ENCODE data around the gene ATP5ME. TPM values are rescaled to one million over a fixed set of nuclear protein-coding genes. Genes with fewer than 3 reads are reported as not detected.

ATP5ME gene
- total RNA-seq, 1 experiment from 2014 or later: 425 TPM

DNA sequence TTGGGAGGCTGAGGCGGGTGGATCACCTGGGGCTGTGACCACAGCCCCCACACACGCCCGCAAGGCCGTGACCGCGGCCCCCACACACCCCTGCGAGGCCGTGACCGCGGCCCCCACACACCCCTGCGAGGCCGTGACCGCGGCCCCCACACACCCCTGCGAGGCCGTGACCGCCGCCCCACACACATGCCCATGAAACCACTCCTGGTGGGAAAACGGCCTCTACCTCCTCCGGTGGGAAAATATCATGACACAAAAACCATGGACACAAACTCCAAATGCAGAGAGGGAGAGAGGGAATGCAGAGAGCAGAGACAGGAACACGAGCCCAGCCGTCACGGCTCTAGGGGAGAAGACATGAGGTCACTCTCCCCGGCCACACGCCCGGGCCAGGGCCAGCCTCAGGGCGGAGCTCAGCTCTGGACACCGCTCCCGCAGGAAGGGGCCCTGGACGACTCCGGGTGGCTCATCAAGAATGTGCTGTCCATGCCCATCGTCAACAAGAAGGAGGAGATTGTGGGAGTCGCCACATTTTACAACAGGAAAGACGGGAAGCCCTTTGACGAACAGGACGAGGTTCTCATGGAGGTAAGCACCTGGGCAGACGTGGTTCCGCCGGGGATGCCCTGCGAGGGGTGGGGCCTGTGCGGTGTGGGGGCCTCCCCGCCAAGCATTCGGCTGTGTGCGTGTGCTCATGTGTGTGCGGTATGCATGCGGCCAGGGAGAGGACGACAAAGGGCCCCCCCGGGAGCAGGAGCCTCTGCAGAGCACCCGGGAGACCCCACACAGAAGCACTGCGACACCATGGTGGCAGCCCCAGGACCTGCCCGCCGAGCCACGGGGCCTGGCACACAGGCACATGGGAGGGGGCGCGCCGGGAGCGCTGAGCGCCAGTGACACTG is 17.4 kb downstream of the ATP5ME start:
- Histone ChIP-seq H3K27ac (ENCODE audit: insufficient read length, low read depth, low read length) (no peak overlapping the region), H3K9me3 (ENCODE audit: control insufficient read depth, low read depth, low read length) (no peaks in the 10 kb centered on the region), H3K14ac (ENCODE audit: insufficient read depth, low read length) (no peak overlapping the region), H3K18ac (ENCODE audit: insufficient read length, low read depth, low read length) (no peak overlapping the region), H3K4me1 (ENCODE audit: insufficient read depth, low read length) (no peaks in the 10 kb centered on the region), H4K5ac (ENCODE audit: insufficient read length, low read depth, low read length) (no peak overlapping the region), H3K56ac (ENCODE audit: insufficient read length, low read depth, low read length) (no peak overlapping the region), H2BK5ac (ENCODE audit: insufficient read length, low read length) (no peak overlapping the region), H2AK5ac (ENCODE audit: insufficient read length, low read length) (no peak overlapping the region), H2BK20ac (ENCODE audit: low read depth, low read length, poor library complexity, severe bottlenecking) (no peak overlapping the region), H3K79me1 (ENCODE audit: insufficient read depth, low read depth, low read length, poor library complexity, severe bottlenecking) (no peaks in the 10 kb centered on the region), H2BK12ac (ENCODE audit: insufficient read length, low read depth, low read length) (no peak overlapping the region), H4K8ac (replicated peaks; ENCODE audit: insufficient read length, low read depth, low read length) (no peak overlapping the region), H4K20me1 (ENCODE audit: control insufficient read depth, insufficient read depth, insufficient read length) (no peaks in the 10 kb centered on the region), H3K27me3 (ENCODE audit: insufficient read depth, low read length) (no peaks in the 10 kb centered on the region), H3T11ph (ENCODE audit: low read length) (no peak overlapping the region), H3K79me2 (ENCODE audit: insufficient read depth, low read length) (no peaks in the 10 kb centered on the region), H3K23ac (ENCODE audit: insufficient read length, low read depth, low read length) (no peak overlapping the region), H3K4me2 (ENCODE audit: insufficient read depth, insufficient read length, low read length) (no peak overlapping the region), H3K23me2 (ENCODE audit: insufficient read length, low read depth, low read length, poor library complexity, severe bottlenecking) (no peaks in the 10 kb centered on the region), H3K4ac (ENCODE audit: low read depth, low read length) (no peak overlapping the region), H3K9ac (ENCODE audit: extremely low read depth, insufficient read length, low read length) (no peak overlapping the region), H4K91ac (ENCODE audit: insufficient read length, low read depth, low read length) (no peak overlapping the region), H2AFZ (ENCODE audit: low read length) (no peak overlapping the region), H2BK15ac (ENCODE audit: low read depth, low read length) (no peak overlapping the region), H2BK120ac (ENCODE audit: low read depth, low read length, poor library complexity, severe bottlenecking) (no peak overlapping the region)
- Mint-ChIP-seq H3K27ac (no peak overlapping the region), H3K4me1 (peaks cover 0 to 6% of the 10 kb centered on the region in 2 experiments; a peak in 2 of 4 replicates), H3K4me3 (no peak overlapping the region), H3K9me3 (no peaks in the 10 kb centered on the region; a peak in 1 of 5 replicates), H3K27me3 (ENCODE audit: low read depth) (peaks cover 2% of the 10 kb centered on the region), H3K36me3 (ENCODE audit: insufficient read depth in 1 of 3, low read depth in 3 of 3) (peaks cover 0 to 2% (median 0%) of the 10 kb centered on the region in 3 experiments; a peak in 4 of 7 replicates)
- WGBS (ENCODE audit: extremely low coverage, insufficient read length, low lambda C conversion rate): no CpG with 5 or more reads among the region's 58 CpGs
- TF ChIP-seq CTCF (conservative IDR thresholded peaks at IDR 0.05): no peak
- no peak for DNase-seq

All from H9 (cell line).